ENCODE results near the gene C16orf82.
"Not testable (repeated sequence)": the region's sequence is repeated elsewhere in the genome, so short reads cannot be mapped to it uniquely, and the experiment has no call there.

The C16orf82 gene

GRCh38 chr16:27066668-27067537, at the start of gene C16orf82:
C16orf82 (plus strand) TSS chr16:27066927.
- no peak for DNase-seq (ENCODE audit: low read depth)

- no peak for DNase-seq (ENCODE audit: low read depth)
Observed at GRCh38 chr16:27020031-27020430, 46.7 kb upstream of the C16orf82 start.

GRCh38 chr16:27024010-27024409, 42.7 kb upstream of the C16orf82 start:
- DNase-seq (ENCODE audit: low read depth) = no peak

GRCh38 chr16:27025581-27025980, 41.1 kb upstream of the C16orf82 start:
- no peak for DNase-seq (ENCODE audit: low read depth)

- no peak for DNase-seq (ENCODE audit: low read depth)
Observed at GRCh38 chr16:27027971-27028370, 38.8 kb upstream of the C16orf82 start.

- no peak for DNase-seq (ENCODE audit: low read depth)
Observed at GRCh38 chr16:27028591-27029110, 38.1 kb upstream of the C16orf82 start.

GRCh38 chr16:27029525-27029924, 37.2 kb upstream of the C16orf82 start:
- no peak for DNase-seq (ENCODE audit: low read depth)

GRCh38 chr16:27033281-27033979, 33.3 kb upstream of the C16orf82 start:
- no peak for DNase-seq (ENCODE audit: low read depth)

- no peak for DNase-seq (ENCODE audit: low read depth)
Observed at GRCh38 chr16:27040732-27041131, 26.0 kb upstream of the C16orf82 start.

GRCh38 chr16:27046958-27047518, 19.7 kb upstream of the C16orf82 start:
- DNase-seq (ENCODE audit: low read depth) = no peak

- DNase-seq (ENCODE audit: low read depth) = no peak
Observed at GRCh38 chr16:27048316-27048715, 18.4 kb upstream of the C16orf82 start.

GRCh38 chr16:27049117-27049516, 17.6 kb upstream of the C16orf82 start:
- no peak for DNase-seq (ENCODE audit: low read depth)

- DNase-seq (ENCODE audit: low read depth) = no peak
Observed at GRCh38 chr16:27052007-27052406, 14.7 kb upstream of the C16orf82 start.

- no peak for DNase-seq (ENCODE audit: low read depth)
Observed at GRCh38 chr16:27053996-27054395, 12.7 kb upstream of the C16orf82 start.

GRCh38 chr16:27058299-27058698, 8.4 kb upstream of the C16orf82 start:
- no peak for DNase-seq (ENCODE audit: low read depth)

GRCh38 chr16:27070776-27071175, 4.0 kb downstream of the C16orf82 start:
- DNase-seq (ENCODE audit: low read depth) = no peak

- no peak for DNase-seq (ENCODE audit: low read depth)
Observed at GRCh38 chr16:27073733-27074132, 7.0 kb downstream of the C16orf82 start.

- no peak for DNase-seq (ENCODE audit: low read depth)
Observed at GRCh38 chr16:27080895-27081294, 14.2 kb downstream of the C16orf82 start.

GRCh38 chr16:27083861-27084261, 17.1 kb downstream of the C16orf82 start:
- no peak for DNase-seq (ENCODE audit: low read depth)

GRCh38 chr16:27084307-27085028, 17.7 kb downstream of the C16orf82 start:
- DNase-seq (ENCODE audit: low read depth) = no peak

GRCh38 chr16:27085182-27085581, 18.5 kb downstream of the C16orf82 start:
- DNase-seq (ENCODE audit: low read depth) = no peak

GRCh38 chr16:27086031-27086430, 19.3 kb downstream of the C16orf82 start:
- not testable (repeated sequence) for DNase-seq (ENCODE audit: low read depth)
